Neuronal stem cell (in vitro differentiated cells): Measurements from ENCODE around the gene OTP.

Source experiments
- DNase-seq: peaks from one replicate; pipeline ENCODE4 v3.0.0-alpha.2; 2013; ENCODE audit warnings: low spot score
- H2AFZ ChIP-seq: one replicate; pipeline ENCODE4 v1.6.1; 2013; ENCODE audit warnings: mild to moderate bottlenecking, low read length, inconsistent platforms
- H2AK5ac ChIP-seq: 2 replicates; pipeline ENCODE4 v1.6.1; 2013; ENCODE audit warnings: low read depth, mild to moderate bottlenecking, inconsistent platforms, low read length, moderate library complexity, mixed read lengths
- H2BK120ac ChIP-seq: 2 replicates; pipeline ENCODE4 v1.6.1; 2013; ENCODE audit warnings: low read depth, mild to moderate bottlenecking, inconsistent platforms, low read length, moderate library complexity, mixed read lengths
- H2BK12ac ChIP-seq: one replicate; pipeline ENCODE4 v1.6.1; 2013; ENCODE audit warnings: low read length, inconsistent platforms
- H2BK15ac ChIP-seq: 2 replicates; pipeline ENCODE4 v1.6.1; 2013; ENCODE audit warnings: mild to moderate bottlenecking, low read length, inconsistent platforms, mixed read lengths
- H2BK5ac ChIP-seq: one replicate; pipeline ENCODE4 v1.6.1; 2013; ENCODE audit warnings: inconsistent platforms, mild to moderate bottlenecking, low read length, moderate library complexity
- H3K14ac ChIP-seq: one replicate; pipeline ENCODE4 v1.6.1; 2013; ENCODE audit warnings: low read length, inconsistent platforms
- H3K18ac ChIP-seq: 2 replicates; pipeline ENCODE4 v1.6.1; 2013; ENCODE audit warnings: low read length, inconsistent platforms
- H3K23ac ChIP-seq: 2 replicates; pipeline ENCODE4 v1.6.1; 2013; ENCODE audit warnings: low read depth, mild to moderate bottlenecking, mixed read lengths, low read length, inconsistent platforms; ENCODE audit not compliant: poor library complexity
- H3K27ac ChIP-seq: replicated peaks from 3 replicates; pipeline ENCODE4 v1.5.1; 2013; ENCODE audit warnings: low read length, inconsistent platforms
- H3K27me3 ChIP-seq, 3 experiments: 2 replicates each; pipeline ENCODE4 v1.6.1; 2013; ENCODE audit warnings: low read length in 3 of 3, mild to moderate bottlenecking in 2 of 3, inconsistent platforms in 1 of 3, low read depth in 1 of 3, mixed read lengths in 1 of 3, moderate library complexity in 1 of 3; ENCODE audit not compliant: control insufficient read depth in 3 of 3, insufficient read depth in 3 of 3
- H3K36me3 ChIP-seq, 2 donors: replicated peaks in 1 of 2; 2 replicates each; pipeline ENCODE4 v1.6.1; 2013; ENCODE audit warnings: low read length in 2 of 2; ENCODE audit not compliant: control insufficient read depth in 2 of 2, insufficient read depth in 2 of 2
- H3K4ac ChIP-seq: 2 replicates; pipeline ENCODE4 v1.6.1; 2013; ENCODE audit warnings: inconsistent platforms, mild to moderate bottlenecking, low read length, moderate library complexity
- H3K4me1 ChIP-seq, 2 donors: 1 replicate in 1 of 2; 2 replicates in 1 of 2; pipeline ENCODE4 v1.6.1; 2013; ENCODE audit warnings: low read length in 2 of 2, low read depth in 1 of 2; ENCODE audit not compliant: control insufficient read depth in 2 of 2, insufficient read depth in 1 of 2
- H3K4me2 ChIP-seq: one replicate; pipeline ENCODE4 v1.6.1; 2013; ENCODE audit warnings: mild to moderate bottlenecking, low read length, inconsistent platforms; ENCODE audit not compliant: insufficient read depth, poor library complexity, severe bottlenecking
- H3K4me3 ChIP-seq, 2 donors: 2 replicates each; pipeline ENCODE4 v1.5.1; 2013; ENCODE audit warnings: low read length in 2 of 2, mild to moderate bottlenecking in 2 of 2, inconsistent platforms in 1 of 2, moderate library complexity in 1 of 2
- H3K79me1 ChIP-seq: one replicate; pipeline ENCODE4 v1.6.1; 2013; ENCODE audit warnings: low read depth, mild to moderate bottlenecking, inconsistent platforms, low read length, moderate library complexity
- H3K9ac ChIP-seq: one replicate; pipeline ENCODE4 v1.6.1; 2013; ENCODE audit warnings: mild to moderate bottlenecking, low read depth, low read length, inconsistent platforms; ENCODE audit not compliant: poor library complexity
- H3K9me3 ChIP-seq, 2 donors: replicated peaks in 1 of 2; 2 replicates each; pipeline versions ENCODE3 to v1.6.1; 2013; ENCODE audit warnings: low read length in 2 of 2, mild to moderate bottlenecking in 2 of 2, inconsistent platforms in 1 of 2, low read depth in 1 of 2, mixed read lengths in 1 of 2, moderate library complexity in 1 of 2; ENCODE audit not compliant: control insufficient read depth in 2 of 2, insufficient read depth in 1 of 2
- H4K8ac ChIP-seq: one replicate; pipeline ENCODE4 v1.6.1; 2013; ENCODE audit warnings: low read depth, mild to moderate bottlenecking, inconsistent platforms, low read length, moderate library complexity
- H4K91ac ChIP-seq: one replicate; pipeline ENCODE4 v1.6.1; 2013; ENCODE audit warnings: low read length, low read depth, mild to moderate bottlenecking, inconsistent platforms; ENCODE audit not compliant: poor library complexity
- WGBS, 2 donors: extraction: QIAGEN DNeasy Blood & Tissue Kit; methylation state at CpG; one replicate each; pipeline ENCODE4 v1.1.7; 2013; ENCODE audit warnings: missing lambda C conversion rate in 2 of 2, mixed read lengths in 1 of 2; ENCODE audit not compliant: insufficient read length in 2 of 2, insufficient replicate concordance in 1 of 2; ENCODE audit errors: extremely low coverage in 2 of 2; 5-methylcytosine and 5-hydroxymethylcytosine counted together

OTP gene

GRCh38 chr5:77638763-77639671, 504 bp upstream of the OTP start:
- Histone ChIP-seq H3K18ac (peak overlapping the region; percentile 84), H3K27ac (no peak overlapping the region), H2BK5ac (no peak overlapping the region), H3K27me3 (peaks cover 36 to 100% (median 80%) of the 10 kb centered on the region in 3 experiments), H3K79me1 (no peaks in the 10 kb centered on the region), H3K4me1 (peaks cover 7 to 13% of the 10 kb centered on the region in 2 donors), H2AFZ (peak overlapping the region; percentile 87), H2AK5ac (no peak overlapping the region), H3K36me3 (no peaks in the 10 kb centered on the region), H4K8ac (no peak overlapping the region), H4K91ac (no peak overlapping the region), H3K4ac (no peak overlapping the region), H3K4me2 (peak overlapping the region; percentile 46), H3K9me3 (peaks cover 0 to 1% of the 10 kb centered on the region in 2 donors), H2BK12ac (peak overlapping the region; percentile 36), H2BK120ac (no peak overlapping the region), H3K4me3 (peak overlapping the region; percentile 14 to 67), H2BK15ac (no peak overlapping the region), H3K14ac (no peak overlapping the region), H3K23ac (peak overlapping the region; percentile 71), H3K9ac (peak overlapping the region; percentile 24)
- no CpG with 5 or more reads among the region's 61 CpGs for WGBS, 2 donors
- no peak for DNase-seq

- no CpG with 5 or more reads among the region's 43 CpGs for WGBS, 2 donors
- no peak overlapping the region for H3K18ac ChIP-seq
- no peak overlapping the region for H3K14ac ChIP-seq
- no peak for DNase-seq
- no peak overlapping the region for H2BK12ac ChIP-seq
- H2BK120ac ChIP-seq: no peak overlapping the region
- peaks cover 38 to 100% (median 79%) of the 10 kb centered on the region in 3 experiments for H3K27me3 ChIP-seq
- no peak overlapping the region for H2BK15ac ChIP-seq
- H3K79me1 ChIP-seq: no peaks in the 10 kb centered on the region
- H2AK5ac ChIP-seq: no peak overlapping the region
- peak overlapping the region; percentile 97 for H3K23ac ChIP-seq
- no peak overlapping the region for H4K8ac ChIP-seq
- H2BK5ac ChIP-seq: no peak overlapping the region
- no peak overlapping the region for H3K27ac ChIP-seq
- no peak overlapping the region for H4K91ac ChIP-seq
- H3K36me3 ChIP-seq: no peaks in the 10 kb centered on the region
- peaks cover 0 to 1% of the 10 kb centered on the region in 2 donors for H3K9me3 ChIP-seq
- H3K4me3 ChIP-seq: no peak overlapping the region
- no peak overlapping the region for H3K4me2 ChIP-seq
- H2AFZ ChIP-seq: no peak overlapping the region
- no peak overlapping the region for H3K4ac ChIP-seq
- H3K9ac ChIP-seq: no peak overlapping the region
- H3K4me1 ChIP-seq: peaks cover 7 to 10% of the 10 kb centered on the region in 2 donors
Observed at GRCh38 chr5:77637170-77637997, 1.1 kb downstream of the OTP start.

GRCh38 chr5:77636641-77637169, 1.8 kb downstream of the OTP start:
- Histone ChIP-seq H3K27ac (no peak overlapping the region), H2AK5ac (no peak overlapping the region), H3K23ac (peak overlapping the region; percentile 97), H3K9ac (no peak overlapping the region), H3K4me3 (no peak overlapping the region), H2AFZ (no peak overlapping the region), H3K4me1 (peaks cover 7 to 10% of the 10 kb centered on the region in 2 donors), H4K8ac (no peak overlapping the region), H3K4ac (no peak overlapping the region), H2BK12ac (no peak overlapping the region), H2BK5ac (no peak overlapping the region), H3K14ac (no peak overlapping the region), H3K79me1 (no peaks in the 10 kb centered on the region), H2BK15ac (no peak overlapping the region), H3K18ac (no peak overlapping the region), H3K27me3 (peaks cover 40 to 100% (median 79%) of the 10 kb centered on the region in 3 experiments), H3K9me3 (peaks cover 0 to 1% of the 10 kb centered on the region in 2 donors), H4K91ac (no peak overlapping the region), H3K4me2 (no peak overlapping the region), H3K36me3 (no peaks in the 10 kb centered on the region), H2BK120ac (no peak overlapping the region)
- no CpG with 5 or more reads among the region's 34 CpGs for WGBS, 2 donors
- DNase-seq: no peak
